Left forelimb (tissue), 1 donor: ENCODE data around the gene SHISA2.

Experiments
- DNase-seq: peaks from one replicate; pipeline ENCODE4 v3.0.0-alpha.2; 2018; ENCODE audit warnings: low spot score

Gene SHISA2

GRCh38 chr13:26048741-26049140 lies 3.1 kb downstream of the SHISA2 start:
- no peak for DNase-seq

GRCh38 chr13:26047040-26047439 lies 4.8 kb downstream of the SHISA2 start:
- no peak for DNase-seq

- no peak for DNase-seq
Observed at GRCh38 chr13:26046639-26047038, 5.2 kb downstream of the SHISA2 start.

- DNase-seq: no peak
Observed at GRCh38 chr13:26045142-26045541, 6.7 kb downstream of the SHISA2 start.

- no peak for DNase-seq
Observed at GRCh38 chr13:26042785-26043184, 9.0 kb downstream of the SHISA2 start.

- no peak for DNase-seq
Observed at GRCh38 chr13:26041444-26041843, 10.4 kb downstream of the SHISA2 start.

GRCh38 chr13:26038931-26039475 lies 12.8 kb downstream of the SHISA2 start:
- no peak for DNase-seq

- no peak for DNase-seq
Observed at GRCh38 chr13:26037302-26037701, 14.5 kb downstream of the SHISA2 start.

GRCh38 chr13:26036383-26036782 lies 15.4 kb downstream of the SHISA2 start:
- no peak for DNase-seq

GRCh38 chr13:26034018-26034417 lies 17.8 kb downstream of the SHISA2 start:
- DNase-seq: no peak

- DNase-seq: no peak
Observed at GRCh38 chr13:26030331-26030730, 21.5 kb downstream of the SHISA2 start.

GRCh38 chr13:26029581-26030136 lies 22.2 kb downstream of the SHISA2 start:
- DNase-seq: no peak

GRCh38 chr13:26026211-26026610 lies 25.6 kb downstream of the SHISA2 start:
- DNase-seq: no peak

- DNase-seq: no peak
Observed at GRCh38 chr13:26025771-26026170, 26.0 kb downstream of the SHISA2 start.

- DNase-seq: no peak
Observed at GRCh38 chr13:26025196-26025595, 26.6 kb downstream of the SHISA2 start.

GRCh38 chr13:26024558-26024957 lies 27.3 kb downstream of the SHISA2 start:
- no peak for DNase-seq

GRCh38 chr13:26022538-26023292 lies 29.1 kb downstream of the SHISA2 start:
- DNase-seq: no peak

- DNase-seq: no peak
Observed at GRCh38 chr13:26021956-26022355, 29.9 kb downstream of the SHISA2 start.

GRCh38 chr13:26021516-26021915 lies 30.3 kb downstream of the SHISA2 start:
- no peak for DNase-seq

GRCh38 chr13:26020891-26021290 lies 30.9 kb downstream of the SHISA2 start:
- DNase-seq: no peak

GRCh38 chr13:26019881-26020870 lies 31.6 kb downstream of the SHISA2 start:
- no peak for DNase-seq

GRCh38 chr13:26019251-26019650 lies 32.6 kb downstream of the SHISA2 start:
- DNase-seq: no peak
